HG03354 (cell line): ENCODE data around the gene FAM174C.

ENCODE experiments used
- ATAC-seq: cut with Tn5 transposase; IDR thresholded peaks from one replicate; pipeline ENCODE4 v1.9.1; 2021; ENCODE audit warnings: mild to moderate bottlenecking; ENCODE audit not compliant: unreplicated experiment, poor library complexity, severe bottlenecking

FAM174C gene

DNA sequence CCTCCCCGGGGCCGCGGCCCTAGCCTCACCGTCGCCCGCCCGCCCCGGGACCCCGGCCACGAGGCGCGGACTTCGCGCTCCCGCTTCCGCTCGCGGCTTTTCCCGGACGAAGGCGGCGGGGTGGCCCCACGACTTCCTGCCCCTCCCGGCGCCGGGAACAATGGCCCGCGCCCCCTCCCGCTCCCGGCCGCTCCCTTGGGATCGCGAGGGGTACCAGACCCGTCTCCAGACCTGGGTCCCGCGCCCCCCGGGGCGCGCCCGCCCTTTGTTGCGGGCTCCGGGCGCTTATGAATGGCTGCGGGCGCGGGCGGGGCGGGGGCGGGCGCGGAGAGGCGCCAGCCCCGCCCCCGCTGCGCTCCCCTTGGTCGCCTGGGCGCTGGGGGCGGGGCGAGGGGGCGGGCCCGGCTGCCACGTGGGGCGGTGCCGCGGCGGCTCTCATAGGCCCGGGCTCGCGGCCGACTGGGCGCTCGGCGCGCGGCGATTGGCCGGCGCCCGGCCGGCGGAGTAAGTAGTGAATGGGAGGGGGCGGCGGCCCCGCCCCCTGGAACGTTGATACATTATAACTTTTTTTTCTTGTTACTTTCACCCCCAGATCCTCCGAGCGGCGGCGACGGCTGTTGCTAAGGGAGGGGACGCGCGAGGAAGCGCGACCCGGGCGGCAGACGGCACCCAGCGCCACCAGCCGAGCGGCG is 25.9 kb upstream of the FAM174C start:
- ATAC-seq: peak; percentile 49

DNA sequence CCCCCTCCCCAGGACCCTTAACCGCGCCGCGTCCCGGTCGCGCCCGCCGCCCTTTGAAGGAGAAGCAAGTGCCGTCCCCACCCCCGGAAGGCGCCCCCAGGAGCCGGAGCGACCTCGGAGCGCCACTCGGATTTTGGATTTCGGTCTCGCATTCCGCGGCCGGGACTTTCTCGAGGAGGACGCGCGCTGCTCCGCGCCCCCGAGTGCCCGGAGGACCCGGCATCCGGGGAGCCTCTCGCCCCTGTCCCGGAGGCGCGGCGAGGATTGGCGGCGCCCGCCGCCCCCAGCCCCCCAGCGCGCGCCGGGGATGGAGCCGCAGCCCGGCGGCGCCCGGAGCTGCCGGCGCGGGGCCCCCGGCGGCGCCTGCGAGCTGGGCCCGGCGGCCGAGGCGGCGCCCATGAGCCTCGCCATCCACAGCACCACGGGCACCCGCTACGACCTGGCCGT is 25.3 kb upstream of the FAM174C start:
- no peak for ATAC-seq

DNA sequence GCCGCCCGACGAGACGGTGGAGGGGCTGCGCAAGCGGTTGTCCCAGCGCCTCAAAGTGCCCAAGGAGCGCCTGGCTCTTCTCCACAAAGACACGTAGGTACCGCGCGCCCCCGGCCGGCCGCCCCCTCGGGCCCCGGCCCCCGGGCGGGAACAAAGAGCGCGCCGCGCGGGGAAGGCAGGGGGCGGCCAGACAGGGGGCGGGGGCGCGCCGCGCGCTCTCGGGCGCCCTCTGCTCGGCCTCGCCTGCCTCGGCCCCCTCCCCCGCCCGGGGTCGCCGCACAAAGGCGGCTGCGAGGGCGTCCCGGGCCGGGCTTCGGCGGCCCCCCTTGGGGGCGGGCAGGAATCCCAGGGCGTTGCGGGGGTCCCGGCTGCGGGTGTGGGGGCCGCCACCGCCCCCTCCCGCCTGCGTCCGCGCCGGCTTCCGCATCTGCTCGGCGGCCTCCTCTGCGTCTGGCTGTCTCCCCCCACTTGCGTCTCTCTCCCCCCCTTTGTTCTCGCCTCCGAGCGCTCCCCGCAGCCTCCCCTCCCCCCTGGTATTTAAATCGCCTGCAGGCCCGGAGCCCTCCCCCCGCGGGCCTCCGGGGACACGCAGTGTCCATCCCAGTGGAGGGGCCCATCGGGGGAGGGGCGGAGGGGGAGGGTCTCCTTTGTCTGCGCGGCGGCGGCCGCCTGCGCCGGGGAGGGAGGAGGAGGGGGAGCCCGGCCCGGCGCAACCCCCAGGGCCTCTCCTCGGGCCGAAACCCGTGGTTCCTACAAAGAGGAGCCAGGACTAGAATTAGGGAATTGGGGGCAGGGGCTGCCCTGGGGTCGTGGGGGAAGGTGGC is 24.7 kb upstream of the FAM174C start:
- ATAC-seq: no peak

DNA sequence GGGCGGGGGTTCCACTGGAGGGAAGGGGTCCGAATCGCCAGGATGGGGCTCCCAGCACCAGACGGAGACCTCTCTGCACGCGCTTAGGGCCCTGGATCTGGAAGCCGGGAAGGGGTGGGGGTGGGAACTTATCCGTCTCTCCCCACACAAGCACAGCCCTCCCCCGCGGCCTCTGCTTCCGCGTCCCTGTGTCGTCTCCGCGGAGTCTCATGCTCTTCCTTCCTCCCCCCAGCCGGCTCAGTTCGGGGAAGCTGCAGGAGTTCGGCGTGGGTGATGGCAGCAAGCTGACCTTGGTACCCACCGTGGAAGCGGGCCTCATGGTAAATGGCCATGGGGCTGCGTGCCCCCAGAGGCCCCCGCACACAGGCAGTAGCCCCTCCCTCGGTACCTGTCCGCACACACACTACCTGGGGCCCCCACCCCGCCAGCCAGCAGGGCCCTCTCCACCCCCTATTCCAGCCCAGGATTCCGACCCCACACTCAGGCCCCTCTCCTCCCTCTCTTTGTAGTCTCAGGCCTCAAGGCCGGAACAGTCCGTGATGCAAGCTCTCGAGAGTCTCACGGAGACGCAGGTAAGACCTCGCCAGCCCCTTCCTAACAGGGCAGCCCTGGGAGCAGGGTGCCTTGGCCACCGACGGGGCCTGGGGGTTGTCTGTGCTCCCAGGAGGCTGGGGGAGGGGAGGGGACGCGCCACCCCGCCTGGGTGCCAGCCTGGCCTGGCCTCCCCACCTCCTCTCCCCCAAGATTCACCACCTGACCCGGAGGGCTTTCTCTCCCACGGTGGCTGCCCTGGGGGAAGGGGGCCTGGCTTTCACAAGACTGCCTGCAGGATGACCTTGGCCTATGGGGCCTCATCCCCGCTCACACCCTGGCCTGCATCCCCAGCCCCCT is 23.8 kb upstream of the FAM174C start:
- ATAC-seq: no peak

DNA sequence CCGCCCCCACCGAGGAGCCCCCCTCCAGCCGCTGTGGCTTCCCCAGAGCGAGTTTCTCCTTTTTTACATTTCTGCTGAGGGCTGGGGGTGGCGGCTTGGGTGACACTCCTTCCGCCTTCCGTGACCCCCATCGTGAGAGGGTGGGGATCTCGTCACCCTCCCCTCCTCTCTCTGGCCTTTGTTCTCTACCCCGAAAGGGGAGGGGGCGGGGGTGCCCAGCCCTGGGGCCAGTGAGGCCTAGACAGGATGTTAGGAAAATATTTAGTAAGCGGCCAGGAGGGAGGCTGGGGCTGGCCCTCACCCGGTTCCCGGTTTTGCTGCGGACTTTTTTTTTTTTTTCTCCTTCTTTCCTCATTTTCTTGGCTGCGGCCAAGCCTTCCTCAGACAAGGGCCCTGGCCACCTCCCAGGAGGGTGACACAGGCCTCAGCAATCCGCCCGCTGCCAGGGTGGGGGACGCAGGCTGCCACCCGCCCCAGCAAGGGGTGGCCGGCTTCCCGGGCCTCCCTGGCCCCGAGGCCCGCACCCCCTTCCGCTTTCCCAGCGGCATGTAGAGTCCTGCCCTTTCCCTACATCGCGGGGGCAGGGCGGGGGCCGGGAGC is 23.0 kb upstream of the FAM174C start:
- no peak for ATAC-seq

DNA sequence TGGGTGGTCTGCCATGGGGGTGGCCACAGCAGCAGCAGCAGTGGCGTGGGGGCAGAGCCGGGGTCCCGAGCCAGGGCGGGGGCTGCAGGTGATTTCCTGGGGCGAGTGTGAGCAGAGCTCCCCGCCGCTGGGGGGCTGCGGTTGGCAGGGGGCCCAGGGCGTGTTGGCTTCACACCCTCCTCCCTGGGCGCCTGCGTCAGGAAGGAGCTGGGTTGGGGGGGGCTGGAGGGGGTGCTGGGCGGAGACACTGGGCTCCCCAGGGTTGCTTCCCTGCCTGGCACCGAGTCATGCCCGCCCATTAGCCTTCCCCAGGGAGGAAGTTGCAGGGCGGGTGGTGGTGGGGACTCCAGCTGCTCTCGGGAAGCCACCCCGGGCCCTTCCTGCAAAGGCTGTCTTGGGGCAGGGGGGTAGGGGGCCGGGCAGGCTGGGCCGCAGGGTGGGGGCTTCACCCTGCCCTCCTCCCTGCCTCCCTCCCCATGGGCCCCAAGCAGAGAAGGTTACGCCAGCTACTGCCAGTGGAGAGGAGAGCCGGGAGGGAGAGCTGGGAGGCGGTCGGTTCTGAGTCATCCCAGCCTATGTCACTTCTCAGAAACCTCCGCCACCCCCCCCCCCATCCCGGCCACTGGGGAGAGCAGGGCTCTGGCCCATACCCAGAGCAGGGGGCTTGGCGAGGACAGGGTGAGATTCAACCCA is 22.4 kb upstream of the FAM174C start:
- ATAC-seq: no peak

DNA sequence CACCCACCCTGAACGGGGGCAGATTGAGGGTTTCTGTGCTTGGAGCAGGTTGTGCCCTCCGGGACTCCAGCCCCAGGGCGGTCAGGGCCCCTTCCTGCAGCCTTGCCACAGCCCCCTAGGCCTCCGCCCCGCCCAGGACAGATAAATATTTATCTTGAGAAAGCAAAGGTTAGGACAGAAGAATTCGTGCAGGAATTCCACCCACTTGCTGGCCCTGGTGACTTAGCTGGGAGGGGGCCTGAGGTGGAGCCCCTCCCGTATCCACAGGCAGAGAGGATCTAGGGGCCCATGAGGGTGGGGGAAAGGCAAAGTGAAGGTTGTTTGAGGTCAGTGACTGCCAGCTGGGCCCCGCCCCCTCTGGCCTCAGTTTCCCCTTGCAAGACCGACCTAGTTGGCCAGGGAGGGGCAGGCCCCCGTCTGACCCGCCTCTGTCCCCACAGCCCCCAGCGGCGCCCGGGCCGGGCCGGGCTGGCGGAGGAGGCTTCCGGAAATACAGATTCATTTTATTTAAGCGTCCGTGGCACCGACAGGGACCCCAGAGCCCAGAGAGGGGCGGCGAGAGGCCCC is 21.7 kb upstream of the FAM174C start:
- no peak for ATAC-seq

DNA sequence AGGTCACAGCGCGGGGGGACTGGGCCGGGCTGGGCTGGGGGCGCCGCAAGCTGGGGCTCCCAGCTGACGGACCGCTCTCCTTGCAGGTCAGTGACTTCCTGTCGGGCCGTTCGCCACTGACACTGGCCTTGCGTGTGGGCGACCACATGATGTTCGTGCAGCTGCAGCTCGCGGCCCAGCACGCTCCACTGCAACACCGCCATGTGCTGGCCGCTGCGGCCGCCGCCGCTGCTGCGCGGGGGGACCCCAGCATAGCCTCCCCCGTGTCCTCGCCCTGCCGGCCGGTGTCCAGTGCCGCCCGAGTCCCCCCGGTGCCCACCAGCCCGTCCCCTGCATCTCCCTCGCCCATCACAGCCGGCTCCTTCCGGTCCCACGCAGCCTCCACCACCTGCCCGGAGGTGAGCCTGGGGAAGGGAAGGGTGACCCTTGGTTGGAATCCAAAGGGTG is 21.2 kb upstream of the FAM174C start:
- no peak for ATAC-seq

DNA sequence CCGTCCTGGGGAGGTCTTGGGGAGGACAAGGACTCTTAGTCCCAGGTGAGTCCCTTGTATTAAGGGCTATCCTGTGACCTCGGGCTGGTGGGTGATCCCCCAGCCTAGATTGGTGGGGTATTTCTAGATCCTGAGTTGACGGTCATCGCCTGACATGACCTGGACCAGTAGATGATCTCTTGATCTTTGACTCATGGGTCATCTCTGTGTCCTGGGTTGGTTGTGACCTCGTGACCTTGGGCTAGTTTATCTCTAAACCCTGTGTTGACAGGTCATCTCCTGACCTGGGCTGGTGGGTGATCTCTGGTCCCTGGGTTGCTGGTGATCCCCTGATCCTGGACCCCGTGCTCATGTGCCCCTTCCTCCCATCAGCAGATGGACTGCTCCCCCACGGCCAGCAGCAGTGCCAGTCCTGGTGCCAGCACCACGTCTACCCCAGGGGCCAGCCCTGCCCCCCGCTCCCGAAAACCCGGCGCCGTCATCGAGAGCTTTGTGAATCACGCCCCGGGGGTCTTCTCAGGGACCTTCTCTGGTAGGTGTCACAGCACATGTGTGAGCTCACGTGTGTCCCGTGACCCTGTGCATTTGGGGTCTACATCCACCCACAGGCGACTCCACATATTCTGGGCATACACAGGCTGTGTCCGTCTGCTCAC is 20.7 kb upstream of the FAM174C start:
- ATAC-seq: no peak

DNA sequence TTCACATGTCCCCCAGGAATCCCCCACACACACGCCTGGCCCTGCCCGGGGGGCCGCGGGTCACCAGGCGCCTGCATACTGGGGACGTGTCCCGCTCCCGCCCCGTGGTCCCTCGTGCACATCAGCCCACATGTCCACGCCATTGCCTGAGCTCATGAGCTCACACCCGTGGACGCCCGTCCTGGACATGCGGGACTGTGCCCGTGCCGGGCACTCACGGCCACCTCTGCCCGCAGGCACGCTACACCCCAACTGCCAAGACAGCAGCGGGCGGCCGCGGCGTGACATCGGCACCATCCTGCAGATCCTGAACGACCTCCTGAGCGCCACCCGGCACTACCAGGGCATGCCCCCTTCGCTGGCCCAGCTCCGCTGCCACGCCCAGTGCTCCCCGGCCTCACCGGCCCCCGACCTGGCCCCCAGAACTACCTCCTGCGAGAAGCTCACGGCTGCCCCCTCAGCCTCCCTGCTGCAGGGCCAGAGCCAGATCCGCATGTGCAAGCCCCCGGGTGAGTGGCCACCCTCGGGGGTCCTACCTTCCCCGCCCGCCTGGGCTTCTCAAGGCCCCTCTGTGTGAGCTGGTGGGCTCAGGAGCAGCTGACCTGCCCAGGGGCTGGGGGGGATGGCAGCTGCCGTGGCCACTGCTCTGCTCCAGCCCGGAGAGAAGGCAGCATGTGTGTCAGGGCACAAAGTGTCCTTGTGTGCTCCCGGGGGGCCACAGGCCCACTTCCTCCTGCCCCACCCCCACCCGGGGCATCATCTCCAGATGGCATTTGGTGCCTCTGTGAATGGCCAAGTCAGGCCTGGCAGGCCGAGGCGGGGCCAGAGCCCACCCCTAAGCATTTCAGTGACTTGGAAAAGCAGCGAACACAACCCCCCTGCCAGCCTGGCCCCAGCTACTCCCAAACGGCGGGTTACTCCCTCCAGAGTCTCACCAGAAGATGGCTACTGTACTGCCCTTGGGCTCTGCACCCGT is 19.9 kb upstream of the FAM174C start:
- no peak for ATAC-seq

DNA sequence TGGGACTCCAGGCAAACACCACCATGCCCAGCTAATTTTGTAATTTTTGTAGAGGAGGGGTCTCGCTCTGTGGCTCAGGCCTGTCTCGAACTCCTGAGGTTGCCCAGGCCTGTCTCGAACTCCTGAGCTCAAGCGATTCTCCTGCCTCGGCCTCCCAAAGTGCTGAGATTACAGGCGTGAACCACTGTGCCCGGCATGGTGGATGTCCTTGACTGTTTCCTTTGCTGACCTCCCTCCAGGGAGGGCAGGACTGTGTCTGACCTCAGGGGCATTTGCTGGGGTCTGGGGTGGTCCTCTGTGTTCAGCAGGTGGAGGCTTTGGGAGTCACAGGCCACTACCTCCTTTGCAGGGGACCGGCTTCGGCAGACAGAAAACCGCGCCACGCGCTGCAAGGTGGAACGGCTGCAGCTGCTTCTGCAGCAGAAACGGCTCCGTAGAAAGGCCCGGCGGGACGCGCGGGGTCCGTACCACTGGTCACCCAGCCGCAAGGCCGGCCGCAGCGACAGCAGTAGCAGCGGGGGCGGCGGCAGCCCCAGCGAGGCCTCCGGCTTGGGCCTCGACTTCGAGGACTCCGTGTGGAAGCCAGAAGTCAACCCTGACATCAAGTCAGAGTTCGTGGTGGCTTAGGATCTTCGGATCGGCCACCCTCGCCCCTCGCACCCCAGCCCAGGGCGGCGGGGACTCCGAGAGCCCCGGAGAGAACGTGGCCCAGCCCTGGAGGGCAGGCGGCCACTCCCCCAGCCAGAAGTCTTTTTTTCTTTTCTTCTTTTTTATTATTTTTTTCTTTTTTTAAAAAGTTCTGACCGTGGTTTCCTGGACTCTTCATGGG is 18.5 kb upstream of the FAM174C start:
- ATAC-seq: no peak

DNA sequence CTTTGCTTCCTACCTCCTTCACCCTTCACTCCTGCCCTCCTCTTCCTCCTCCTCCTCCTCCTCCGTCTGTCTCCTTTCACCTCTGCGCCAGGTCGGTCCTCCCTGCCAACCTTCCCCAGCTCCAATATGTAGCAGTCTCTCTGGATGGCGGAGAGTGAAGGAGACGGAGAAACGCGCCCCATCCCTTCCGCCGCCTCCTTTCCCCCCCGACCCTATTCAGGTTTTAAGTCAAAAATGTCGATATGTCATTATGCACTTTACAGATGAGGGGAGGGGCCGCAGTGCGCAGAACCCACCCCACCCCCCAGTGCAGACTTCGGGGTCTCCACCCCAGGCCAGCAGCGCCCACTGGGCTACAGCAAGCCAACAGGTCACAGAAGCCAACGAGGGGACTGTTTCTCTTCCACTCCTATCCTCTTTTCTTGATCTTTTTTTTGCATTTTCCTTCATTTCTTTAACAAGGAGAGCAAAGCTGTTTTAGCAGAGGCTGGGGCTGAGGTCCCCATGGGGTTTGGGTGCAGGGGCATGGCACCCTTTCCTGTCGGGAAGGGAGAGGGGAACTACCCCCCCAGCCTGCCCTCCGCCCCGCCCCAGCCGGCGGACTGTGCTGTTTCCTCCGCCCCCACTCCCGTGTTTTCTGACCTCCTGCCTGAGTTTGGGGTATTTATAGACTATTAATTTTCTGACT is 17.7 kb upstream of the FAM174C start:
- ATAC-seq: no peak

DNA sequence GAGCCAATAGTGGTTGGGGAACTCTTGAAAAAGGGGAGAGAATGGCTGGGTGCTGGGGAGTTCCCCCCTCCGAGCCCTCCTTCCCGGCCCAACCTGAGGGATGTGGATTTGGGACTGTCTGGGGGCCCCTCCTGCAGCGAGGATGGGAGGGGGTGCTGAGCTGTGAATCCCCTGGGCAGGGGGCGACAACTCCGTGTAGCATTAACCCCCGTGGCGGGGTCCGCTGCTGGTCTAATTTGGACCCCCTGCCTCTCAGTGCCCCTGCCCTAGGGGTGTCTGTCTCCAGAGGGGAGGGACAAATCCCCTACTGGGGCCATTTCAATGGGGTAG is 17.2 kb upstream of the FAM174C start:
- no peak for ATAC-seq

DNA sequence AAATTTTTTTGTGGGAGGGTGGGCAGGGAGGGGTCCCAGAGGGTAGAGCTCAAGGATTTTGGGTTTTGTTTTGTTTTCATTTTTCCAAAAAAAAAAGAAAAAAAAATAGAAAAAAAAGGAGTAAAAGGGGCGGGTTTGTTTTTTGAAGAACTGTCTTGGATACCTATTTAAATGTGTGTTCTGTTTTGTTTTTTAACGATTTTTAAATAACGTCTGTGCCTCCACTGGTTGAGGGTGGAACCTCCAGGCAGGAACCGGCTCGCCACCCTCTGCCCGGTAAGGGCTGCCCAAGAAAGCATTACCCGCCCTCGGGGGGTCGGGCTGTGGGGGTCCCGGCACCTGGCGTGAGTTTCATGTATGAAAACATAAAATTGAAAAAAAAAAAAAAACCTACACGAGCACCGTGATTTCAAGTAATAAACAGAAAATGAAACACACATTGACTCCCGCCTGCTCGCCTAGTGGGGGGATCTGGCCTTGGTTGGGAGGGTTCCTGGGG is 16.6 kb upstream of the FAM174C start:
- no peak for ATAC-seq

DNA sequence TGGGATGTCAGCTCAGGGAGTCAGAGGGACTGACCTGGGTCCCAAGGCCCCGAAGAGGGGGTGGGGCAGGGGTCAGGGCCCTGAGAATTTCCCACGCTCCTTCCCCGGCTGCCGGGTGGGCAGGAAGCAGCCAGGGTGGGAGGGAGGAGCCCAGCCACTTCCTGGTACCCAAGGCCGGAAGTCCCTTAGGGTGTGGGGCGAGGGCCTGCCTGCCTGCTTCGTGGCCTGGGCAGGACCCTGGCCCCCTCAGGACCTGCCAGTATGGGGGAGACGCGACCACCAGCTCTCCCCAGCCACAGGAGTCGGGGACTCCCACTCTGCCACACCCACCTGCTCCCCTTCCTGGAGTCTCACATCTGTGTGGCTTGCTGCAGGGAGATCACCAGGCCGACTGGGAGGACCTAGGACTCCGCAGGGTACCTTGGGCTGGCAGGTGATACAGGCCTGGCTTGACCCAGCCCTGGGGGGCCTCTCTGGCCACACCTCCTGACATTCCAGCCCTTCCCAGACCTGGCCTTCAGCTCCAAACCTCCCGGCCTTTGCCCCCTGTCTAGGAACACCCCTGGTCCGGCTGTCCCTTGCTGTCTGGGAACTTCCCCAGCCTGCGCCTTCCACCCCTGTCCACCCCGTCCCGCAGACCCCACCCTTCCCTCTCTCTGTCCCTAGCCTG is 16.0 kb upstream of the FAM174C start:
- peak; percentile 40 for ATAC-seq
